WTC11 (cell line): ENCODE data around the gene STON2. TPM values are rescaled to one million over a fixed set of nuclear protein-coding genes. Genes with fewer than 3 reads are reported as not detected.

Experiments
- ATAC-seq: fragments of 200-7000 bp; cut with Tn5 transposase; 2 replicates; pipeline ENCODE4 v1.10.0; 2021; ENCODE audit warnings: mild to moderate bottlenecking, moderate library complexity
- CTCF ChIA-PET: fragments of 300-600 bp; sonication (Branson Sonifier 250); formaldehyde crosslinking; loops from one replicate; lab custom pipeline; 2021; ENCODE audit warnings: antibody characterized with exemption; lab: Charles Lee
- POLR2A ChIA-PET: fragments of 350-600 bp; sonication (Branson Sonifier 250); formaldehyde crosslinking; loops from one replicate; lab custom pipeline; 2021; ENCODE audit warnings: antibody characterized with exemption; lab: Charles Lee
- DNase-seq: peaks from one replicate; pipeline ENCODE4 v3.0.0; 2021; ENCODE audit warnings: low spot score
- H3K27ac Mint-ChIP-seq: 2 replicates; pipeline ENCODE4 v1.8.0; 2021; ENCODE audit warnings: mixed read lengths
- H3K27me3 Mint-ChIP-seq: 2 replicates; pipeline ENCODE4 v1.8.0; 2021; ENCODE audit warnings: low read depth, mild to moderate bottlenecking, moderate library complexity, mixed read lengths
- H3K36me3 Mint-ChIP-seq: 2 replicates; pipeline ENCODE4 v1.8.0; 2021; ENCODE audit warnings: mixed read lengths
- H3K4me1 Mint-ChIP-seq: 2 replicates; pipeline ENCODE4 v1.8.0; 2022; ENCODE audit warnings: mixed read lengths
- H3K4me3 Mint-ChIP-seq: 2 replicates; pipeline ENCODE4 v1.8.0; 2021; ENCODE audit warnings: mild to moderate bottlenecking, moderate library complexity, mixed read lengths
- H3K9me3 Mint-ChIP-seq: 2 replicates; pipeline ENCODE4 v1.8.0; 2021; ENCODE audit warnings: mixed read lengths
- AR ChIP-seq: fragments of 250-450 bp; sonication (Bioruptor Pico); IDR thresholded peaks from 2 replicates; pipeline ENCODE4 v1.9.0; 2021; ENCODE audit warnings: mild to moderate bottlenecking
- ATF3 ChIP-seq: sonication (generic); formaldehyde crosslinking; conservative IDR thresholded peaks from 2 replicates; pipeline ENCODE4 v1.8.1; 2022; ENCODE audit warnings: mild to moderate bottlenecking, missing genetic modification reagents
- ATF6 ChIP-seq: sonication (generic); formaldehyde crosslinking; IDR thresholded peaks from 2 replicates; pipeline ENCODE4 v1.8.1; 2023; ENCODE audit warnings: mild to moderate bottlenecking, missing genetic modification reagents
- CREB1 ChIP-seq: sonication (generic); formaldehyde crosslinking; IDR thresholded peaks from 2 replicates; pipeline ENCODE4 v1.8.0; 2023; ENCODE audit warnings: mild to moderate bottlenecking, missing genetic modification reagents
- CTCF ChIP-seq: fragments of 200-600 bp; IDR thresholded peaks from 2 replicates; pipeline ENCODE4 v1.8.0; 2022; ENCODE audit warnings: antibody characterized with exemption
- FOXP4 ChIP-seq: sonication (generic); formaldehyde crosslinking; IDR thresholded peaks from 2 replicates; pipeline ENCODE4 v1.8.0; 2022; ENCODE audit warnings: mild to moderate bottlenecking, missing genetic modification reagents
- JAZF1 ChIP-seq: fragments of 250-450 bp; sonication (Bioruptor Pico); IDR thresholded peaks from 2 replicates; pipeline ENCODE4 v1.9.0; 2021; ENCODE audit warnings: moderate library complexity, mild to moderate bottlenecking, inconsistent platforms
- MAX ChIP-seq: sonication (generic); formaldehyde crosslinking; IDR thresholded peaks from 2 replicates; pipeline ENCODE4 v1.8.0; 2022; ENCODE audit warnings: mild to moderate bottlenecking, missing genetic modification reagents
- NFATC4 ChIP-seq: fragments of 250-450 bp; sonication (Bioruptor Pico); IDR thresholded peaks from 2 replicates; pipeline ENCODE4 v1.9.0; 2021; ENCODE audit warnings: mild to moderate bottlenecking
- NFYB ChIP-seq: sonication (generic); formaldehyde crosslinking; conservative IDR thresholded peaks from 2 replicates; pipeline ENCODE4 v1.8.0; 2022; ENCODE audit warnings: low read depth, missing genetic modification reagents
- NR1H2 ChIP-seq: sonication (generic); formaldehyde crosslinking; IDR thresholded peaks from 2 replicates; pipeline ENCODE4 v1.9.0; 2021; ENCODE audit warnings: mild to moderate bottlenecking, moderate library complexity, missing genetic modification reagents
- RELA ChIP-seq: sonication (generic); formaldehyde crosslinking; IDR thresholded peaks from 2 replicates; pipeline ENCODE4 v1.8.1; 2022; ENCODE audit warnings: missing genetic modification reagents, mild to moderate bottlenecking, borderline replicate concordance
- SMAD4 ChIP-seq: sonication (generic); formaldehyde crosslinking; IDR thresholded peaks from 2 replicates; pipeline ENCODE4 v1.8.0; 2022; ENCODE audit warnings: mild to moderate bottlenecking, missing genetic modification reagents
- SP1 ChIP-seq: sonication (generic); formaldehyde crosslinking; conservative IDR thresholded peaks from 2 replicates; pipeline ENCODE4 v1.8.1; 2022; ENCODE audit warnings: missing genetic modification reagents
- ZMAT4 ChIP-seq: fragments of 250-450 bp; sonication (Bioruptor Pico); IDR thresholded peaks from 2 replicates; pipeline ENCODE4 v1.9.0; 2021; ENCODE audit warnings: mild to moderate bottlenecking
- ZNF263 ChIP-seq: sonication (generic); formaldehyde crosslinking; IDR thresholded peaks from 2 replicates; pipeline ENCODE4 v1.8.1; 2022; ENCODE audit warnings: low read depth, mild to moderate bottlenecking, moderate library complexity, missing genetic modification reagents
- ZNF423 ChIP-seq: fragments of 250-450 bp; sonication (Bioruptor Pico); IDR thresholded peaks from 2 replicates; pipeline ENCODE4 v2.1.2; 2022; ENCODE audit warnings: mild to moderate bottlenecking, moderate library complexity
- ZNF532 ChIP-seq: fragments of 250-450 bp; sonication (Bioruptor Pico); IDR thresholded peaks from 2 replicates; pipeline ENCODE4 v1.9.0; 2021; ENCODE audit warnings: mild to moderate bottlenecking, borderline replicate concordance
- ZNF671 ChIP-seq: fragments of 250-450 bp; sonication (Bioruptor Pico); IDR thresholded peaks from 2 replicates; pipeline ENCODE4 v1.8.0; 2021; ENCODE audit warnings: mild to moderate bottlenecking
- total RNA-seq: library from RNA; stranded (reverse); gene quantifications from 3 replicates; pipeline ENCODE4 v1.2.3, GENCODE V29; 2021

Gene STON2
- total RNA-seq, 1 experiment from 2014 or later, result 69.2 TPM

GRCh38 chr14:81265636-81266169 lies 134.4 kb downstream of the STON2 start:
- H3K4me3 Mint-ChIP-seq, result no peak overlapping the region
- TF ChIP-seq ZNF423 (no peak), ATF6 (no peak), FOXP4 (CRISPR knock-in tag) (no peak), SP1 (CRISPR knock-in tag) (no peak), RELA (CRISPR knock-in tag) (no peak), AR (no peak), ZMAT4 (CRISPR knock-in tag) (no peak), ZNF263 (CRISPR knock-in tag) (no peak), NFATC4 (CRISPR knock-in tag) (no peak), CREB1 (no peak), NFYB (no peak), NR1H2 (no peak), ZNF532 (CRISPR knock-in tag) (no peak)
- H3K27me3 Mint-ChIP-seq, result no peaks in the 10 kb centered on the region
- ChIA-PET CTCF (interaction anchor here (1.1 to 2.2 kb wide), 3 partner anchors 14 to 188 kb away, joined by 3 to 9 read pairs (median 4); no protein-coding TSS in a partner anchor), POLR2A (no interaction called here)
- H3K4me1 Mint-ChIP-seq, result peaks cover 42% of the 10 kb centered on the region
- ATAC-seq, result no peak
- H3K36me3 Mint-ChIP-seq, result peaks cover 14% of the 10 kb centered on the region
- H3K9me3 Mint-ChIP-seq, result no peaks in the 10 kb centered on the region
- DNase-seq, result no peak
- no peak overlapping the region for H3K27ac Mint-ChIP-seq

GRCh38 chr14:81264671-81265070 lies 135.5 kb downstream of the STON2 start:
- no peaks in the 10 kb centered on the region for H3K27me3 Mint-ChIP-seq
- H3K36me3 Mint-ChIP-seq, result peaks cover 17% of the 10 kb centered on the region
- CTCF ChIA-PET, result interaction anchor here (1.4 to 2.2 kb wide), 2 partner anchors 13 to 189 kb away, joined by 3 to 9 read pairs; no protein-coding TSS in a partner anchor
- no peaks in the 10 kb centered on the region for H3K9me3 Mint-ChIP-seq
- peaks cover 34% of the 10 kb centered on the region for H3K4me1 Mint-ChIP-seq
- ATAC-seq, result no peak
- no peak overlapping the region for H3K4me3 Mint-ChIP-seq
- no peak for DNase-seq
- POLR2A ChIA-PET, result no interaction called here
- no peak overlapping the region for H3K27ac Mint-ChIP-seq
- no peak for TF ChIP-seq JAZF1 (CRISPR knock-in tag)
- TF ChIP-seq ZNF671 (CRISPR knock-in tag), result no peak
- TF ChIP-seq MAX (CRISPR knock-in tag), result no peak
- no peak for TF ChIP-seq CTCF
- TF ChIP-seq SMAD4, result no peak
- no peak for TF ChIP-seq ATF3 (CRISPR knock-in tag)
